HepG2 (cell line): ENCODE data around the gene RHBDF2. TPM values are rescaled to one million over a fixed set of nuclear protein-coding genes. Genes with fewer than 3 reads are reported as not detected.

ENCODE experiments used
- AGO2 ChIP-seq: fragments of 200-400 bp; formaldehyde crosslinking; optimal IDR thresholded peaks from 2 replicates; pipeline ENCODE3; 2017; ENCODE audit warnings: mild to moderate bottlenecking, low read depth, low read length, moderate library complexity
- BCLAF1 ChIP-seq: fragments of 450-650 bp; IDR thresholded peaks from 2 replicates; pipeline ENCODE4 v1.6.1; 2017; ENCODE audit warnings: mild to moderate bottlenecking
- CEBPG ChIP-seq: IDR thresholded peaks from 2 replicates; pipeline ENCODE4 v1.6.1; 2016
- DRAP1 ChIP-seq: IDR thresholded peaks from 2 replicates; pipeline ENCODE4 v1.6.1; 2016; ENCODE audit warnings: missing genetic modification reagents, missing compliant biosample characterization
- DZIP1 ChIP-seq: sonication (generic); formaldehyde crosslinking; IDR thresholded peaks from 2 replicates; pipeline ENCODE4 v1.5.0; 2020; ENCODE audit warnings: mild to moderate bottlenecking, missing genetic modification reagents
- E2F2 ChIP-seq: sonication (generic); formaldehyde crosslinking; IDR thresholded peaks from 2 replicates; pipeline ENCODE4 v1.4.0; 2020; ENCODE audit warnings: missing genetic modification reagents, borderline replicate concordance
- GMEB1 ChIP-seq: sonication (generic); formaldehyde crosslinking; IDR thresholded peaks from 2 replicates; pipeline ENCODE4 v1.5.1; 2020; ENCODE audit warnings: missing genetic modification reagents, mild to moderate bottlenecking, borderline replicate concordance
- ISX ChIP-seq: sonication (generic); formaldehyde crosslinking; conservative IDR thresholded peaks from 2 replicates; pipeline ENCODE4 v1.5.0; 2020; ENCODE audit warnings: missing genetic modification reagents
- KDM4B ChIP-seq: sonication (generic); formaldehyde crosslinking; IDR thresholded peaks from 2 replicates; pipeline ENCODE4 v1.4.0; 2020; ENCODE audit warnings: missing genetic modification reagents
- MAZ ChIP-seq, 2 experiments: sonication (generic) in 1 of 2; formaldehyde crosslinking in 1 of 2; IDR thresholded peaks; 2 replicates each; pipeline versions ENCODE4 v1.5.0 to v1.6.1; 2012 to 2020; ENCODE audit warnings: low read depth in 2 of 2, mild to moderate bottlenecking in 2 of 2, borderline replicate concordance in 1 of 2, improper control_type of control experiment in 1 of 2, low read length in 1 of 2, missing genetic modification reagents in 1 of 2, moderate library complexity in 1 of 2
- SP2 ChIP-seq: sonication (generic); formaldehyde crosslinking; IDR thresholded peaks from 2 replicates; pipeline ENCODE4 v1.5.1; 2020; ENCODE audit warnings: mild to moderate bottlenecking, missing genetic modification reagents
- TAF15 ChIP-seq: fragments of 200-400 bp; formaldehyde crosslinking; IDR thresholded peaks from one replicate; pipeline ENCODE4 v1.6.1; 2018; ENCODE audit warnings: mild to moderate bottlenecking, low read depth, low read length; ENCODE audit not compliant: poor library complexity, severe bottlenecking
- TBP ChIP-seq: sonication (generic); formaldehyde crosslinking; IDR thresholded peaks from 2 replicates; pipeline ENCODE4 v1.5.0; 2020; ENCODE audit warnings: missing genetic modification reagents
- U2AF1 ChIP-seq: fragments of 200-400 bp; formaldehyde crosslinking; optimal IDR thresholded peaks from 2 replicates; pipeline ENCODE3; 2017; ENCODE audit warnings: mild to moderate bottlenecking, low read depth, low read length
- YEATS4 ChIP-seq: sonication (generic); formaldehyde crosslinking; IDR thresholded peaks from 2 replicates; pipeline ENCODE4 v1.4.0; 2020; ENCODE audit warnings: missing genetic modification reagents, borderline replicate concordance
- ZNF451 ChIP-seq: sonication (generic); formaldehyde crosslinking; IDR thresholded peaks from 2 replicates; pipeline ENCODE4 v1.5.0; 2020; ENCODE audit warnings: mild to moderate bottlenecking, missing genetic modification reagents
- ZNF772 ChIP-seq: sonication (generic); formaldehyde crosslinking; IDR thresholded peaks from 2 replicates; pipeline ENCODE4 v1.5.0; 2020; ENCODE audit warnings: mild to moderate bottlenecking, missing genetic modification reagents
- ZNF879 ChIP-seq: sonication (generic); formaldehyde crosslinking; IDR thresholded peaks from 2 replicates; pipeline ENCODE4 v1.8.1; 2023; ENCODE audit warnings: missing genetic modification reagents
- ZNF883 ChIP-seq: sonication (generic); formaldehyde crosslinking; IDR thresholded peaks from 2 replicates; pipeline ENCODE4 v1.5.1; 2020; ENCODE audit warnings: mild to moderate bottlenecking, missing genetic modification reagents; ENCODE audit errors: not compliant biosample characterization
- ZSCAN20 ChIP-seq: sonication (generic); formaldehyde crosslinking; IDR thresholded peaks from 2 replicates; pipeline ENCODE4 v1.4.0; 2020; ENCODE audit warnings: missing genetic modification reagents, mild to moderate bottlenecking, borderline replicate concordance
- polyA plus RNA-seq, 8 experiments: library from polyadenylated mRNA; depleted of rRNA in 3 of 8; stranded (reverse) in 7 of 8; unstranded in 1 of 8; fragments of >200 nt; fragmentation: Illumina TruSeq in 4 of 8; extraction: Trizol in 4 of 8; gene quantifications; 2 replicates each; pipeline versions ENCODE4 v1.2.1 to v1.2.3, GENCODE V29; 2011 to 2016; ENCODE audit warnings: low read depth in 4 of 8, missing spikeins in 1 of 8, mixed read lengths in 1 of 8; ENCODE audit not compliant: insufficient read depth in 1 of 8
- total RNA-seq, 5 experiments: library from RNA; depleted of rRNA; stranded (reverse); fragments of >200 nt; fragmentation: Illumina TruSeq; extraction: Trizol; gene quantifications; 2 replicates each; pipeline ENCODE4 v1.2.3, GENCODE V29; 2016; ENCODE audit warnings: low read depth in 1 of 5

Gene RHBDF2
- total and polyA plus RNA-seq, 2 of the 13 experiments (the other 11 are each of a cell fraction or from before 2014, with no cell fraction given), result 7.8 to 24.2 TPM

GRCh38 chr17:76501018-76501826 is at the start of gene RHBDF2 (continued):
- TF ChIP-seq MAZ (IDR thresholded peaks at IDR 0.05; ENCODE audit: borderline replicate concordance, low read depth, low read length) (peak; percentile 74; the same call in 1 of the 2 replicates), MAZ (CRISPR knock-in tag; IDR thresholded peaks at IDR 0.05; ENCODE audit: low read depth) (peak; percentile 90), ZSCAN20 (CRISPR knock-in tag) (no peak), YEATS4 (CRISPR knock-in tag) (peak; percentile 80), BCLAF1 (no peak), U2AF1 (no peak), TBP (CRISPR knock-in tag) (no peak), ZNF772 (CRISPR knock-in tag) (peak; percentile 54; the same call in 1 of the 2 replicates), CEBPG (CRISPR knock-in tag) (no peak), SP2 (CRISPR knock-in tag) (no peak), DZIP1 (peak; percentile 97), E2F2 (CRISPR knock-in tag) (no peak), ZNF883 (CRISPR knock-in tag) (no peak), TAF15 (no peak), ZNF451 (peak; percentile 62; the same call in 1 of the 2 replicates), ISX (CRISPR knock-in tag) (no peak), GMEB1 (CRISPR knock-in tag) (peak; percentile 49), AGO2 (peak; percentile 82), DRAP1 (peak; percentile 66; the same call in 1 of the 2 replicates), ZNF879 (peak; percentile 37; the same call in 1 of the 2 replicates), KDM4B (CRISPR knock-in tag) (no peak)
